Brain pericyte (primary cell): ENCODE results near the gene TLE1.
"Not testable (repeated sequence)": the region's sequence is repeated elsewhere in the genome, so short reads cannot be mapped to it uniquely, and the experiment has no call there.

Source experiments
- DNase-seq: peaks from one replicate; pipeline ENCODE4 v3.0.0-alpha.2; 2012; ENCODE audit warnings: low read depth, low spot score

Gene TLE1

DNA sequence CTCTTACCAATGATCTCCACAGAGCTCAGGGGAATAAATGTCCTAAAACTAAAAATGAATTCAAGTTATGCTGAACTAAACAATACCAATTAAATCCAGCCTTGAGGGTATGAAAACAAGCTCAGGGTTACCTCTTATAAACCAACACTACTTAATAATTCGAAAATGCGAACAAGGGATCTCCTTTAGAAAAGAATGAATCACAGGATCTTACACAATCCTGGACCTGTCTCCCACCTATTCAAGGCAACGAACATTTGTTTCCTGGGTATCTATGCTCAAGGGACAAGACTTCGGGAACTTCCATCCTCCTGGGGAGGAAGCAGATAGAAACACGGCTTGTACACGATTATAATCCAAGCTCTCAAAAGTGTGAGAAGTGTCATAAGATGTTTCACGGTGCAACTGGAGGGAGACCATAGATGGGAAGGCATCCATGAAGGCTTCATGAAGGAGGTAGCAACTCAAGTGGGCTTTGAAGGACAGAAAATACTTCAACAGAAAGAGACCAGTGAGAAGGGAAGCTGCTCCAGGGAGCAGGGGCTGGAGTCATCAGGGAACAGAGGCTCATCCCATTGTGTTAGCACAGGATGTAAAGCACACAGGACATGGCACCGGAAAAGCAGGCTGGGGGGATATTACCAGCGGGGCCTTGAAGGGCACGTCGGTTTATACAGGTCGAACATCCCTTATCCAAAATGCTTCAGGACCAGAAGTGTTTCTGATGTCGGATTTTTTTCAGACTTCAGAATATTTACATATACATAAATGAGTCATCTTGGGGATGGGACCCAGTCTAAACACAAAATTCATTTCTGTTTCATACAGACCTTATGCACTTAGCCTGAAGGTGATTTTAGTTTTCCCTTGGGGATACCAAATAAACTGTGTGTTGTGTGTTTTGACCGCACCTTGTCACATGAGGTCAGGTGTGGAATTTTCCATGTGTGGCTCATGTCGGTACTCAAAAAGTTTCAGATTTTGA, 87.4 kb downstream of the TLE1 start:
- no peak for DNase-seq

DNA sequence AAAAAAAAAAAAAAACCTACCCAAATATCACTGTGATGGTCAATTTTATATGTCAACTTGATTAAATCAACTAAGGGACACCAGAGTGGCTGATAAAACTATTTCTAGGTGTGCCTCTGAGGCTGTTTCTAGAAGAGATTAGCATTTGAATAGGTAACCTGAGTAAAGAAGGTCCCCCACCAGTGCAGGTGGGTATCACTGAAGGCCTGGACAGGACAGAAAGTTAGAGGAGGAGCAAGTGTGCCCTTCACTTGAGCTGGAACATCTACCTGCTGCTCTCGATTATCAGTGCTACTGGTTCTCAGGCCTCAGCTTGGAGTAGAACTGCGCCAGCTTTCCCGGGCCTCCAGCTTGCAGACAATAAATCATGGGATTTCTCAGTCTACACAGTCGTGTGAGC, 88.7 kb downstream of the TLE1 start:
- no peak for DNase-seq

DNA sequence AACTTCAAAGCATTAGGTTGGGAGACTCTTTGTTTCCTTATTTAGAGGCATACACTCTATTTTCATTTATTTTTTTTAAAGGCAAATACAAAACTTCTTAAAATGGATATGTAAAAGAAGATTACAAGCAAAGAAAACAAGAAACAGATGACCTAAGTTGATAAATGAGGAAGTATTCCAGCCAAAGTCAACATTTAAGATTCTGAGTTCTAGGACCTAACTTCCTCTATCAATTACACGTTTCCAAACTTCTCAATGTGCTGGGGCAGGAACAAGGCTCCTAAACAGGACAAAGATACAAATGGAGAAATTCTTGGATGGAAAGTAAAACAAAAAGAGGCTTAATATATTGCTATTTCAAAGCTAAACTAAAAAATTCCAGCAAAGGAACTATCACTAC, 89.5 kb downstream of the TLE1 start:
- no peak for DNase-seq

DNA sequence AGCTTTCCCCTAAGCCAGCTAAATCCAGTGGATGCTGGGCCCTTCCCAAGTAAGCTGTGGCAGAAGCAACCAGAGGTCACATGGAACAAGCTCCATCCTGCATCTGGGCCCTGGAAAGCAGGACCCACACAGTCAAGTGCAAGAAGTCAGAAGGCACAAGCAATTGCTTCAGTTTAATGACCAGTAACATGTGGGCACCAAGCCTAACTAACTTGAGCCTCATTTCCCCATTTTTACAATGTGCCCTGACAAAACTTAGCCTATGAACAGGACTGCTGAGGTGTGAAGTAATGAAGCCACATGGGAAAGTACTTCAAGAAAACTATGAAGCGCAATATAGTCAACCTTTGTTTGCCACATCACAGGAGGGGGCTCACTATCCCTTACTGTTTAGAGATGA, 90.5 kb downstream of the TLE1 start:
- no peak for DNase-seq

DNA sequence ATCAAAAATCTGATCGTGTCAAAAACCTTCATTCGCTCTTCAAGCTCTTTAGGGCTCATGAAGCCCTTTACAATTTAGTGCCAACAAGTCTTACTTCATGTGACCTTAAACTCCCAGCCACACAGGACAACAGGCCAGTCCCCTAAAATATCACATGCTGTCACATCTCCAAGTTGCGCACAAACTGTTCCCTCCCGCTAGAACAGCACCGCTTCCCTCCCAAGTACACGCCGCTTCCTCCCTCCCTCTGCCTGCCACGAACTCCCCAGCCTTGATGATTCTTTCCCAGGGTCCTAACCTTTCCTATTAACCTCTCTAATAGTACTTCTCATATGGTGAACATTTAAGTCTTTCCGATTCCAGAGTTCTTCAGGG, 91.2 kb downstream of the TLE1 start:
- no peak for DNase-seq

DNA sequence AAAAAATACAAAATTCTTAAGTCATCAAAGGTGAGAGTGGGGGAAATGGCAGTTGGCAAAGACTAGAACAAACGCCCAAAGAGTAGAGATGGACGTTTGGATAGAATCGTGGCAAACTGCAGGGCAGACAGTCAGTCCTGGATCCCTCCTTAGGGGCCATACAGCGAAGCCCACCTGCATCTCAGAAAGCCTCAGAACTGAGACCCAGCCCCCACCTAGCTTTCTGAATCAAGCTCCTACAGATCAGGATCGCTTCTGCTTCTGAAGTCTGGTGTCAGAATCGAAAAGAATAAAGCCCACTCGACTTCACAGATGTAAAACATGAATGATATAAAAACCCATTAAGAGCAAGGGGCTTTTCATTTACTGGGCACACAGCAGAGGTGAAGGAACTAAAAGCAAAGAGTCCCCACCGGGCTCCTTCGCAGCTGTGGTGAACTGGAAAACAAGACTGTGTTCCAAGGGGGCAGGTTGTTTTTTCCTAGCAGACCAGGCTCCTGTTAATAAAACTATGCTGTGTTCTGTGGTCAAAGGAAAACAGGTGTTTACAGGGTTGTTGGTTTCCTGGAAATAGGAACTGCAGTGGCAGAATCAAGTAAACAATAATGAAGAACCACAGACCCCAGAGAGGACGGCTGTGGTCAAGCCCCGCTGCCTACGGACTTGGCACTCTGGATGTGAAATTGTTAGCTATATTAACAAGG, 91.8 kb downstream of the TLE1 start:
- DNase-seq, result no peak

DNA sequence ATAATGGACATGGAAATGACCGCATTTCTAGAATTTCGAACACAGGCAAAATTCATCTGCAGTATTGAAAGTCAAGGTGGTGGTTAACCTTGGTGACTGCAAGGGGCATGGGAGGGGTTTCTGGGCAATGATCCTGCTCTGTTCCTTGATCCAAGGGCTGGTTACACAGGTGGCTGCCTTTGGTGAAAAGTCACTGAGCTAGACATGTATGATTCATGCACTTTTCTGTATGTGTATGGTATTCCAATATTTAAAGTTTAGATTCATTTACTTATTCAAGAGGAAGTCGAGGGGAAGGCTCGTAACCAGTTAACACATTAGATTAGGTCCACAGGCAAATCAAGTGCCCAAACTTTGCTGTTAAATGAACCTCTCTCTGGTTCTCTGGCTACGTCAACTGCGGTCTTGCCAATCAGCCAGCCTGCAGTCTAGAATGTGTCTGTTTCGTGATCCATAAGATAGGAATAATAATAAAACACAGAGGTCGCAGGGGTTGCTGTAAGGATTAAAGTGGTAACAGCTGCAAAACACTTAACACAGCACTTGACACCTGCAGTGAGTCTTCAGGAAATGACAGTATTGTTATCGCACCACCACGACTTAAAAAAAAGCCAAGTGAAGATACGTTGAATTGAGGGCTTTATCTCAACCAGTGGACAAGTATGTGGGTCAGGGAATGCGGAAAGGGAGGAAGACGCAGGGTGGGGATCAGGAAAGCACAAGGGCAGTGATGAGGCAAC, 92.5 kb downstream of the TLE1 start:
- no peak for DNase-seq

DNA sequence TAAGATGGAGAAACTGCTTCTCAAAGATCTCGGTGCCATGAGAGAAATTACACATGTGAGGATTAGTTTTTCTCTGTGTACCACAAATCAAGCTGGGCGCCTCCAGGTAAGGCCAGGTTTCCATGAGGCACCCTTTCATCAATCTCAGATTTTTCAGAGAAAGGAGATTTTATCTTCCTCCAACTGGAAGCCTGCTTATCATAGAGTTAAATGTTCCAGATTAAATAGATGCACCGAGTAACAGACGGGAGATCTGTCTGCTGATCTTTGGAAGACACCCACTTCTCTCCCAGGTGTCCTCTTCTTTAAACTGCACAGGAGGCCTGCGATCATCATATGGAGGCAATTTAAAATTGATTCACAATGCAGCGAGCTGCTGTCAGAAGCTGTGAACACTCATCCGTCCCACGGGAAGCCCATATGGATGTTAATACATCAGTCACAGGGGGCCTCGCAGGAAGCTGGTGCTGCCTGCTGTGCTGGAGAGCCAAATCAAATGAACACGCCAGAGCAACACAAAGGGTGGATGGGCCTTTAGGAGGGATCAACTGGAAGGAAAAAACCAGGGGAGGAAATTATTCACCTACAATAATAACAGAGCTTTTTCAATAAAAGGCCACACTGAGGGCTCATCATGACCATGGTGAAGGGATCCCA, 93.3 kb downstream of the TLE1 start:
- peak; percentile 24 for DNase-seq

DNA sequence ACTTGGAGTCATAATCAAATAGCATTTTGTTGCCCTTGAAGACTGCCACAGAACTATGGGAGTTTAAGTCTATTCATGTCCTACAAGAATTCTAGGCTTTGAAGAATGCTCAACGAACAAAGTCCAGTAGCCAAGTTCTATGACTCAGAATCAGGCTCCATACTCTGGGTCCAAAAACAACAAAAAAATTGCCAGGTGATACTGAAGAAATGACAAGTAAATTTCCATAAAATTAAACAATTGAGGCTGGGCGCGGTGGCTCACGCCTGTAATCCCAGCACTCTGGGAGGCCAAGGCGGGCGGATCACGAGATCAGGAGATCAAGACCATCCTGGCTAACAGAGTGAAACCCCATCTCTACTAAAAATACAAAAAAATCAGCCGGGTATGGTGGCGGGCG, 94.1 kb downstream of the TLE1 start:
- DNase-seq, result not testable (repeated sequence)

DNA sequence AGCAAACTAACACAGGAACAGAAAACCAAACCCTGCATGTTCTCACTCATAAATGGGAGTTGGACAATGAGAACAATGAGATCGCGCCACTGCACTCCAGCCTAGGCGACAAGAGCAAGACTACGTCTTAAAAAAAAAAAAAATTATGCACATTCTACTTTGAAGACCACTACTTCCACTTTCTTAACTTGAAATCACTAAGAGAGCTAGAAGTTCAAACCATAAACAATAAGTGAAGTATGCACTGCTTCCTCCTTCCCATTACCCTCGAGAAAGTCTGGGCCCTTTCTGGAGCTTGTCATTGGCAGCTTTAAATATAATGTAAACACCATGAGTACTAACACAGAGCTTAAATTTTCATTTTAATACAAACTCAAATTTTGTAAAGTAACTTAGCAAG, 94.9 kb downstream of the TLE1 start:
- no peak for DNase-seq

DNA sequence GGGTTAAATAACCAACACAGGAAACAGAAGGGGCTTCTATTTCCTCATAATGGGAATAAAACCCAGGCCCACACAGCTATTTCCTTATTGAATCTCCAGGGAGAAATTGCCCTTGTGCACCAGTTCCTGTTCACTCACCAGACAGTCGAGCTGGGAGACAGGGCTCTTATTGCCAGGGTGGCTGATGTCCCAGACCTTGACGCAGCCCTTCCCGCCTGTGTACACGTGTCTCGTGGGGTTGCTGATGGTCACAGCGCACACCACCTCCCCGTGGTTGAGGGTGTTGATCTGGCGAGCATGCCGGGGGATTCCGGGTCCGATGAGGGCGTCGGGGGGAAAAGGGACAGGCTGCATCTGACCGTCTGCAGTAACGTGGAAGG, 96.5 kb downstream of the TLE1 start:
- DNase-seq, result no peak

DNA sequence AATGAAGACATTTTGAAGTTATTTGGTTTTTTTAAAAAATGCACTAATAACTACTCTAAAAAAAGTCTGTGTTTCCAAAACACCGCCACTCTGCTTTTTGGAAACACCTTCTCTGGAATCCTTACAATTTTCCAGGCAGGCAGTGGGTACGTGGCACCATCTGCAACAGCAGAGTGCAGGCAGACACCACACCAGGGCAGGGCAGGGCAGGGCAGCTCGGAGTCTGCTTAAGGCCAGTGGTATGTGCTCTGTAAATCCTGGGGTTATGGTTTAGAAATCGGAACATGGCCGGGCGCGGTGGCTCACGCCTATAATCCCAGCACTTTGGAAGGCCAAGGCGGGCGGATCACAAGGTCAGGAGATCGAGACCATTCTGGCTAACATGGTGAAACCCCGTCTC, 97.6 kb downstream of the TLE1 start:
- DNase-seq, result no peak

DNA sequence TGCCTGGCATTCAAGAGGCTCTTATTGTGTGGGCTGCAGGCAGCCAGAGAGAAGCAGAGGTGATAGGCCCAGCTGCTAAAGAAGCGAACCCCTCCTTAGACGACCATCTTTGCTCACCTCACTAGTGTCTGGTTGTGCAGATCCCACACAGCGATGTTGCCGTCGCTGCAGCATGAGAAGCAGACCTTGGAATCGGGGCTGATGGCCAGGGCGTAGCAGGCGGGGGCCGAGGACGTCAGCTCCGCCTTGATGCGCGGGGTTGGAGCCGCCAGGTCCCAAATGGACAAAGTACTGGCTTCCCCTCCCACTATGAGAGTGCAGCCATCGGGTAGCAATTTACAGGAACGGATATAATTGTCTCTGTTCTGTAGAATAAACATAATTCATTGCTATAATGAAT, 98.7 kb downstream of the TLE1 start:
- DNase-seq, result no peak

DNA sequence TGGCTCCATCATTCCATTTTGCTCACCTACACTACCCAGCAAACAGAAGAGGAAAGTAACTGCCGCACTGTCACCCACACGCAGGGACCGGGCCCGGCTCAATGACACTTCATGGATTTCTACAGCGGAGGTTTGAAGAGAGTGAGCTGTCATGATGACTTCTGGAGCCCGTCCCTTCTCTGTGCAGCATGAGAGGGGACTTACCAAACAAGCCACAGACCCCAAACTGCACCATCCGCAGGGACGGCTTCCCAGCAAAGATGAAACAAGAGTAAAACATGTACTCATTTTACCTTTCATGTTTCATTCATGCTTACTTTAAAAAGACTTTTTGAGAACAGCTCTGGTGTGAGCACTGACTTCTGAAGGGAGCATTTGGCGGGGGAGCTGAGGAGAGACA, 99.5 kb downstream of the TLE1 start:
- no peak for DNase-seq

DNA sequence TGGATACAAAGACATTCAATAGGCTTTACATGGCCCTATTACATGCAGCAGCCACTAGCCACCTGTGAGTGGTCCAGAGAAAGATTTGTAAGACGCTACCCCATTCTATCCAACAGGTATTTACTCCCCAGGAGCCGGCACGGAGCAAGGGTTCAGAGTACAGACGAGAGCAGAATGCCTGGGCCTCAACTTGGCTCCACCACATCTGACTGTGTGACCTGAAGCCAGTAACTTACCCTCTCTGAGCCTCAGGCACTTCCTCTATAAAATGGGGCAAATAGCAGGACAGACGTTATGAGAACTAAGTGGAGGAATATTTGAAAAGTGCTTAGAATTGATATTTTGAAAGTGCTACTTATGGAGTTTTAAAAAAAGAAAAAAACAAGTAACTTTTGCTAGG, 100.0 kb downstream of the TLE1 start:
- no peak for DNase-seq

DNA sequence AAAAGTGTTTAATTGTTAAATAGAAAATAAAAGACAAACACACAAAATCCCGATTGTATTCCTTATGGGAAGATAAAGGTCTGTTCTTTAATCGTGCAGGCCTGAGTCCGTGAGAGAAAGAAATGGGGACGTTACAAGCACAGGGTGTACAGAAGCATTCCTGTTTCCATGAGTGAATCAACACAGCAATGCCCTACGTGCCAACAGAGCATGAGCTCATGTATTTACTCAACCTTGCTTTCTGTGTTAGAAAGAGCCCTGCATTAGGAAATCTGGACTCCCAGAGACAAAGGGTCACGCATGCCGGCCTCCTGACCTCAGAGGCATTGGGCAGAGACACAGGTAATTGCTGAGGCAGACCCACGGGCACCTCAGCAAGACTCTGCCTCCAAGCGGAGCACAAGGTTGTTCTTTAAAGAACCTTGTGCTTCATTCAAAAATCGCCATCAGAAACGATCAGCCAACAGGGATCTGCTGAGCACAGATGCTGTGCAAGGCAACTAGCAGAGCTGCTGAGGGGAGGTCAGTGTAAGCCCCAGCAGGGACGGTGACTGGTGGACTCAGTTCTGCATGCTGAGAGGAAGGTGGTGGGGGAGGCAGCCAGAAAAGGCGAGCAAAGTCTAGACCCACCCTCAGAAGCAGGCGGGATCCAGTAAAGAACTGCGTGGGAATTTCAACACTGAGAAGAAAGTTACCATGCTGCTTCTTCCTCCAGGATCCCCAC, 101.0 kb downstream of the TLE1 start:
- peak; percentile 58 for DNase-seq

DNA sequence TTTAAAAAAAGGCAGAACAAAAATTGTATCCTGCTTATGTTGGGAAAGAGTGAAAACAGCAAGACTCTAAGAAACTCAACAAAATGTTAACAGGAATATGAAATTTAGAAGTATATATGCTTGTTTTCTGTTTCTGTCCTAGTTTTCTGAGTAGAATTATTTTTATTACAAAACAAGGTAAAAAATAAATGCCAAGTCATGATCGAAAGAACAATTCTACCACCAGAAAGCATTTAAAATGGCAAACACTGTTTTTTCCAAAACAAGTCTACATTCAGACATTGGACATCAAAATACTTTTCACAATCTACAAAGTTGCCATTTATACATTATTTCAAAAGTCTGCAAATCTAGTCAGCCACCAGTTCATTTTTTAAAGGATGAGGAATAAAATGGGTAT, 102.6 kb downstream of the TLE1 start:
- no peak for DNase-seq

DNA sequence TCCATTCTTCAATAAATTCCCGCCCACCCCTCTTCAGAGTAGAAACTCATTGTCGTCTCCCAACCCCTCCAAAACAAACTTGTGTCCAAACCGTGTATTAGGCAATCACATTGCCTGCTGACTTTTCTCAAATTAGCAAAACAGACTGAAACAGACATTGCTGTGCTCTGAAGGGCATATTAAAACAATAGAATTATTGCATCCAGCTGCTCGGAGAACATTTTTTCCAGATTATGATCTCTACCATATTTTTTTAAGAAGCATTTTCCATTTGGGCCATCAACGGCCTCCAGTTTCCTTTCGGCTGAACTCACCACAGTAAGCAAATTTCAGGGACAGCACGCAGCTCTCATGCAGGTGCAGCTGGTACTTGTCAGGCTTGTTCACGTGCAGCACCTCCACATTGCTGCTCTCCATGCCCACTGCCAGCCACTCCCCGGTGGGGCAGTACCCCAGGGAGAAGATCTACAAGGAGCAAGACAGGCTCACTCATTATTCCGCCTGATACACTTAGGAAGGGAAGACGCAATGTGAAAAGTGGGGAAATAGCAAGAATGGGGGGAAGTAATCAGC, 104.1 kb downstream of the TLE1 start:
- DNase-seq, result peak; percentile 45

DNA sequence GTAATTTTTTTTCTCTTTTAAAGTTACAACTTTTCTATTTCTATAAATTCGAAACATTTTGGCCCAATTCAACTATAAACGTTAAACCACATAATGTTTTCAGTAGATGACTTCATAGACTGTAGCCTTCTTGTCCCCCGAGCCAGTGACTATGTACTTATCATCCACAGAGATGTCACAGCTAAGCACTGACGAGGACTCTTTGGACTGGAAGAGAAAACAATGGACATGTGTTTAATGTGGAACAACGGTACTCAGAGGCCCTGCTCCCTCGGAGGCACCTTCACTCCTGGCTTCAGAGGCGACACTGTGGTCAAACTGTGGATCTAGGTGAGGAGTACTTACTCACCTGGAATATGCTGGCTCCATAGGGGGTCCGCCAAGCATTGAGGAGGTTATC, 105.2 kb downstream of the TLE1 start:
- no peak for DNase-seq

DNA sequence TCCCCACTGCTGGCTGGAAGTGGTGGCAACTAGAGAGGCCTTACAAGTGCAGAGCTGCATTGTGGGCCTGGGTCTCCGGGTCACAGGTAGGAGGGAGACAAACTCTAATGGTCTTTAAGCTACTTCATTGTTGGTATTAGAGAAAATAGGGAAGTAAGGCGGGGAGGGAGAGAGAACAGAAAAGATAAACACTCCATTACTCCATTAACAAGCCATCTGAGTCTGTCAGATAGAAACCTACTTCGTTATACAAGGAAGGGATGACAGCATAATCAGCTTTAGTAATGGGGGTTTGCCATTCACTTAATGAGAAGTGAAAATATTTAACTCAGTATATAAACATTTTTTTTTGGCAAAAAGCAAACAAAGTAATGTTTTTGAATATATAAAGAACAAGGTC, 107.4 kb downstream of the TLE1 start:
- no peak for DNase-seq

DNA sequence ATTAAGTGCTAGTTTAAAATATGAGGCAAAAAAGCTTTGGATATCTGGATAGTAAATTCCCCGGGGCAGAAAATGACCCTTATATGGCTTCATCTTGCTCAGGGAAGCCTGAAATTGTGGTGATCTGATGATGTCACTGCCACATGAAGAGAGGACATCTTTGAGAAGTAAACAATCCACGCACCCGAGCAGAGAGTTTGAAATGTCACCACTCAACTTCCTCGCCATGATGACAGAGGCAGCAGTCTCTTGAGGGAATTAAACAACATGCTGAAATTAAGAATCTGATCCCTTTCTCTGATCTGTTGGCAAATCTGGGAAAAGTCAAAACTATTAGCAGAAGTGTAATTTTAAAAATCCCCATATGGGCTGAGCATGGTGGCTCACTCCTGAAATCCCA, 110.0 kb downstream of the TLE1 start:
- no peak for DNase-seq
